Liver (tissue), 9 donors: ENCODE data around the gene DICER1. TPM values are rescaled to one million over a fixed set of nuclear protein-coding genes. Genes with fewer than 3 reads are reported as not detected.

Source experiments
- DNase-seq: peaks from one replicate; pipeline ENCODE4 v3.0.0-alpha.2; 2017; ENCODE audit warnings: low spot score
- H3K27ac ChIP-seq, 2 donors: one replicate each; pipeline ENCODE4 v1.7.0; 2013; ENCODE audit warnings: inconsistent platforms in 2 of 2, low read length in 2 of 2, control low read depth in 1 of 2, low read depth in 1 of 2, mild to moderate bottlenecking in 1 of 2
- H3K27me3 ChIP-seq, 4 donors: one replicate each; pipeline versions ENCODE4 v1.6.1 to v1.7.0; 2013; ENCODE audit warnings: low read length in 3 of 4, inconsistent platforms in 1 of 4, mild to moderate bottlenecking in 1 of 4, moderate library complexity in 1 of 4; ENCODE audit not compliant: control insufficient read depth in 4 of 4, insufficient read depth in 4 of 4
- H3K36me3 ChIP-seq, 4 donors: one replicate each; pipeline versions ENCODE4 v1.6.1 to v1.7.0; 2013; ENCODE audit warnings: low read length in 3 of 4, mild to moderate bottlenecking in 3 of 4, low read depth in 1 of 4, moderate library complexity in 1 of 4; ENCODE audit not compliant: control insufficient read depth in 4 of 4, insufficient read depth in 3 of 4
- H3K4me1 ChIP-seq, 4 donors: one replicate each; pipeline versions ENCODE4 v1.6.1 to v1.7.0; 2013; ENCODE audit warnings: low read length in 3 of 4, mild to moderate bottlenecking in 3 of 4, moderate library complexity in 1 of 4; ENCODE audit not compliant: control insufficient read depth in 4 of 4, insufficient read depth in 4 of 4
- H3K4me3 ChIP-seq, 3 donors: one replicate each; pipeline versions ENCODE4 v1.6.1 to v1.7.0; 2013; ENCODE audit warnings: low read length in 3 of 3, control low read depth in 1 of 3, low read depth in 1 of 3, mild to moderate bottlenecking in 1 of 3
- H3K9ac ChIP-seq, 2 donors: one replicate each; pipeline ENCODE4 v1.7.0; 2013; ENCODE audit warnings: low read length in 2 of 2, mild to moderate bottlenecking in 2 of 2, moderate library complexity in 2 of 2, control low read depth in 1 of 2, low read depth in 1 of 2
- H3K9me3 ChIP-seq, 4 donors: one replicate each; pipeline versions ENCODE4 v1.6.1 to v1.7.0; 2013; ENCODE audit warnings: low read length in 3 of 4; ENCODE audit not compliant: control insufficient read depth in 4 of 4
- EGR1 ChIP-seq, 2 donors: IDR thresholded peaks; 2 replicates each; pipeline ENCODE4 v1.6.1; 2016 to 2018; ENCODE audit warnings: antibody characterized with exemption in 2 of 2, low read depth in 2 of 2
- FOXA1 ChIP-seq: IDR thresholded peaks from 2 replicates; pipeline ENCODE4 v1.6.1; 2016; ENCODE audit warnings: antibody characterized with exemption
- FOXA2 ChIP-seq: IDR thresholded peaks from 2 replicates; pipeline ENCODE4 v1.6.1; 2016; ENCODE audit warnings: antibody characterized with exemption
- HNF4A ChIP-seq, 2 donors: conservative IDR thresholded peaks; 2 replicates each; pipeline ENCODE4 v1.6.1; 2016; ENCODE audit warnings: antibody characterized with exemption in 2 of 2, mild to moderate bottlenecking in 2 of 2
- HNF4G ChIP-seq: IDR thresholded peaks from 2 replicates; pipeline ENCODE4 v1.6.1; 2016; ENCODE audit warnings: antibody characterized with exemption
- NR2F2 ChIP-seq: IDR thresholded peaks from 2 replicates; pipeline ENCODE4 v1.6.1; 2016; ENCODE audit warnings: antibody characterized with exemption
- RXRA ChIP-seq, 2 donors: IDR thresholded peaks; 2 replicates each; pipeline ENCODE4 v1.6.1; 2017 to 2018; ENCODE audit warnings: antibody characterized with exemption in 2 of 2, mild to moderate bottlenecking in 1 of 2
- SP1 ChIP-seq: IDR thresholded peaks from 2 replicates; pipeline ENCODE4 v1.6.1; 2018; ENCODE audit warnings: antibody characterized with exemption, mild to moderate bottlenecking
- TAF1 ChIP-seq: conservative IDR thresholded peaks from 2 replicates; pipeline ENCODE4 v1.6.1; 2016; ENCODE audit warnings: antibody characterized with exemption, mild to moderate bottlenecking
- WGBS: extraction: QIAGEN DNeasy Blood & Tissue Kit; methylation state at CpG from one replicate; pipeline ENCODE4 v1.1.7; 2013; 5-methylcytosine and 5-hydroxymethylcytosine counted together
- polyA plus RNA-seq, 2 donors: library from polyadenylated mRNA; stranded (reverse) in 1 of 2; unstranded in 1 of 2; fragments of 200-250 nt in 1 of 2; fragments of >200 nt in 1 of 2; fragmentation: Nextera tagmentation in 1 of 2; extraction: Ambion mirVana in 1 of 2; gene quantifications; one replicate each; pipeline versions ENCODE4 v1.2.1 to v1.2.3, GENCODE V29; 2013 to 2015
- total RNA-seq, 2 donors: library from RNA; depleted of rRNA; stranded (reverse); fragments of >200 nt; gene quantifications; one replicate each; pipeline ENCODE4 v1.2.3, GENCODE V29; 2014
- TF ChIP-seq, protein P1 (sequence below): IDR thresholded peaks from 2 replicates; pipeline ENCODE4 v1.6.1; 2016; ENCODE audit warnings: antibody characterized with exemption, mild to moderate bottlenecking
- TF ChIP-seq, protein P2 (sequence below): IDR thresholded peaks from 2 replicates; pipeline ENCODE4 v1.6.1; 2016; ENCODE audit warnings: antibody characterized with exemption
- TF ChIP-seq, protein P3 (sequence below): IDR thresholded peaks from 2 replicates; pipeline ENCODE4 v1.6.1; 2016; ENCODE audit warnings: antibody characterized with exemption
- donor health status: healthy.
- donor health status: healthy.
- donor health status: healthy.
- donor health status: healthy.
- donor health status: healthy.

Gene DICER1
- total and polyA plus RNA-seq, 4 donors = 7.5 to 43.6 (median 20.3) TPM

DNA sequence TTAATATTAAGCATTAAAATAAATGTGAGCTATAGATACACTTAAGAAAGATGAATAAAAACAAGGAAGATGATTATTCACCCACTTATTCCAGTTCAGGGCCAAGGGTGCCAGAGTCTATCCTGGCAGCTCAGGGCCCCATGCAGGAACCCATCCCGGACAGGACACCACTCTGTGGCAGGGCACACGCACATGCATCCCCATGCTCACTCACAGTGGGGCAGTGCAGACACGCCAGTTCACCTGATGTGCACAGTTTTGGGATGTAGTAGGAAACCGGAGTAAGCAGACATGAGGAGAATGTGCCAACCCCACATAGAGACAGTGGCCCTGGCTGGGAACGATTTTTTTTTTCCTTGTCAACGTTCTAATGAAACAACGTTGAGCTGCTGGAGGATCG is 47.2 kb downstream of the DICER1 start (continued):
- TF ChIP-seq, protein P1, sequence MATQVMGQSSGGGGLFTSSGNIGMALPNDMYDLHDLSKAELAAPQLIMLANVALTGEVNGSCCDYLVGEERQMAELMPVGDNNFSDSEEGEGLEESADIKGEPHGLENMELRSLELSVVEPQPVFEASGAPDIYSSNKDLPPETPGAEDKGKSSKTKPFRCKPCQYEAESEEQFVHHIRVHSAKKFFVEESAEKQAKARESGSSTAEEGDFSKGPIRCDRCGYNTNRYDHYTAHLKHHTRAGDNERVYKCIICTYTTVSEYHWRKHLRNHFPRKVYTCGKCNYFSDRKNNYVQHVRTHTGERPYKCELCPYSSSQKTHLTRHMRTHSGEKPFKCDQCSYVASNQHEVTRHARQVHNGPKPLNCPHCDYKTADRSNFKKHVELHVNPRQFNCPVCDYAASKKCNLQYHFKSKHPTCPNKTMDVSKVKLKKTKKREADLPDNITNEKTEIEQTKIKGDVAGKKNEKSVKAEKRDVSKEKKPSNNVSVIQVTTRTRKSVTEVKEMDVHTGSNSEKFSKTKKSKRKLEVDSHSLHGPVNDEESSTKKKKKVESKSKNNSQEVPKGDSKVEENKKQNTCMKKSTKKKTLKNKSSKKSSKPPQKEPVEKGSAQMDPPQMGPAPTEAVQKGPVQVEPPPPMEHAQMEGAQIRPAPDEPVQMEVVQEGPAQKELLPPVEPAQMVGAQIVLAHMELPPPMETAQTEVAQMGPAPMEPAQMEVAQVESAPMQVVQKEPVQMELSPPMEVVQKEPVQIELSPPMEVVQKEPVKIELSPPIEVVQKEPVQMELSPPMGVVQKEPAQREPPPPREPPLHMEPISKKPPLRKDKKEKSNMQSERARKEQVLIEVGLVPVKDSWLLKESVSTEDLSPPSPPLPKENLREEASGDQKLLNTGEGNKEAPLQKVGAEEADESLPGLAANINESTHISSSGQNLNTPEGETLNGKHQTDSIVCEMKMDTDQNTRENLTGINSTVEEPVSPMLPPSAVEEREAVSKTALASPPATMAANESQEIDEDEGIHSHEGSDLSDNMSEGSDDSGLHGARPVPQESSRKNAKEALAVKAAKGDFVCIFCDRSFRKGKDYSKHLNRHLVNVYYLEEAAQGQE = no peak

DNA sequence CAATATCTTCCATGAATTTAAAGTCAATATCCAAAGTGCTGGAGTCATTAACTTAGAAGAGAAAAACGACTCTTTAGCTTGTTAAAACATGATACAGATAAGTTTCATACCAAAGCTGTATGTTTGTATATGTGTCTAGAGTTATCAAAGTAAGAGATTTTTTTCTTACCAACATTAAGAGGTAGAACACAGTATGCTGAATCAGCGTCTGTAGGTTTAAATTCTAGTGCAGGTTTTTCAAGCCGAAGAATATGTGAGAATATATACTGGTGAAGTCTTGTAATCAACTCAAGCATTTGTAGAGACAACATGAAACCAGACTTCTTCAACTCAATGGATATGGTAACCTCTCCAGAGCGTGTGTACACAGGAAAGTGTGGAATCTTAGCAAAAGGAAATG is 49.6 kb downstream of the DICER1 start:
- Histone ChIP-seq H3K27me3 (no peaks in the 10 kb centered on the region), H3K9me3 (no peaks in the 10 kb centered on the region), H3K9ac (no peak overlapping the region), H3K36me3 (peaks cover 15 to 71% (median 56%) of the 10 kb centered on the region in 4 donors), H3K4me3 (no peak overlapping the region), H3K27ac (no peak overlapping the region), H3K4me1 (no peaks in the 10 kb centered on the region)
- 96% methylated on average over 4 of the region's 4 CpGs for WGBS
- TF ChIP-seq FOXA1 = no peak
- TF ChIP-seq EGR1 (IDR thresholded peaks at IDR 0.05; ENCODE audit: low read depth in 2 of 2) = no peak
- TF ChIP-seq, protein P2, sequence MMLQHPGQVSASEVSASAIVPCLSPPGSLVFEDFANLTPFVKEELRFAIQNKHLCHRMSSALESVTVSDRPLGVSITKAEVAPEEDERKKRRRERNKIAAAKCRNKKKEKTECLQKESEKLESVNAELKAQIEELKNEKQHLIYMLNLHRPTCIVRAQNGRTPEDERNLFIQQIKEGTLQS = no peak
- TF ChIP-seq RXRA (IDR thresholded peaks at IDR 0.05) = no peak
- TF ChIP-seq, protein P1 = no peak
- no peak for TF ChIP-seq NR2F2
- no peak for TF ChIP-seq FOXA2
- TF ChIP-seq TAF1 = no peak
- no peak for TF ChIP-seq SP1
- DNase-seq = no peak

DNA sequence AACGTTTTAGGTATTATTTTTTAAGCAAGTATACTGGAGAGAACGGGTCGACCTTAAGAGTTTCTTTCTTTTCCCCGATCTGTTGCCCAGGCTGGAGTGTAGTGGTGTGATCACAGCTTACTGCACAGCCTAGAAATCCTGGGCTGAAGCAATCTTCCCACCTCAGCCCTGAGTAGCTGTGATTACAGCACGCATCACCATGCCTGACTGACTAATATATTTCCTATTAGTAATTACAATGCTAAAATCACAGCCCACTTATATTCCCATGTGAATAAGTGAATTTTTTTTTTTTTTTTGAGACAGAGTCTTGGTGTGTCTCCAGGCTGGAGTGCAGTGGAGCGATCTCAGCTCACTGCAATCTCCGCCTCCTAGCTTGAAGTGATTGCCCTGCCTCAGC is 50.4 kb downstream of the DICER1 start:
- H3K9me3 ChIP-seq = no peaks in the 10 kb centered on the region
- no peaks in the 10 kb centered on the region for H3K27me3 ChIP-seq
- no peak overlapping the region for H3K27ac ChIP-seq
- H3K9ac ChIP-seq = no peak overlapping the region
- 92% methylated on average over 7 of the region's 7 CpGs for WGBS
- DNase-seq = no peak
- TF ChIP-seq HNF4G (no peak), EGR1 (IDR thresholded peaks at IDR 0.05; ENCODE audit: low read depth in 2 of 2) (no peak), HNF4A (conservative IDR thresholded peaks at IDR 0.05) (no peak), NR2F2 (no peak), SP1 (no peak)
- TF ChIP-seq, protein P2 = no peak
- TF ChIP-seq, protein P3, sequence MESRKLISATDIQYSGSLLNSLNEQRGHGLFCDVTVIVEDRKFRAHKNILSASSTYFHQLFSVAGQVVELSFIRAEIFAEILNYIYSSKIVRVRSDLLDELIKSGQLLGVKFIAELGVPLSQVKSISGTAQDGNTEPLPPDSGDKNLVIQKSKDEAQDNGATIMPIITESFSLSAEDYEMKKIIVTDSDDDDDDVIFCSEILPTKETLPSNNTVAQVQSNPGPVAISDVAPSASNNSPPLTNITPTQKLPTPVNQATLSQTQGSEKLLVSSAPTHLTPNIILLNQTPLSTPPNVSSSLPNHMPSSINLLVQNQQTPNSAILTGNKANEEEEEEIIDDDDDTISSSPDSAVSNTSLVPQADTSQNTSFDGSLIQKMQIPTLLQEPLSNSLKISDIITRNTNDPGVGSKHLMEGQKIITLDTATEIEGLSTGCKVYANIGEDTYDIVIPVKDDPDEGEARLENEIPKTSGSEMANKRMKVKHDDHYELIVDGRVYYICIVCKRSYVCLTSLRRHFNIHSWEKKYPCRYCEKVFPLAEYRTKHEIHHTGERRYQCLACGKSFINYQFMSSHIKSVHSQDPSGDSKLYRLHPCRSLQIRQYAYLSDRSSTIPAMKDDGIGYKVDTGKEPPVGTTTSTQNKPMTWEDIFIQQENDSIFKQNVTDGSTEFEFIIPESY = no peak
- peaks cover 15 to 74% (median 61%) of the 10 kb centered on the region in 4 donors for H3K36me3 ChIP-seq
- H3K4me1 ChIP-seq = peaks cover 0 to 4% (median 0%) of the 10 kb centered on the region in 4 donors
- no peak overlapping the region for H3K4me3 ChIP-seq
